ENCODE measurements around the gene CDH13. TPM values are rescaled to one million over a fixed set of nuclear protein-coding genes. Genes with fewer than 3 reads are reported as not detected.

CDH13 gene
- total and polyA plus RNA-seq, 9 of the 15 experiments (the other 6 are each of a cell fraction or from before 2014, with no cell fraction given) = 0.03 TPM; not detected in 8

DNA sequence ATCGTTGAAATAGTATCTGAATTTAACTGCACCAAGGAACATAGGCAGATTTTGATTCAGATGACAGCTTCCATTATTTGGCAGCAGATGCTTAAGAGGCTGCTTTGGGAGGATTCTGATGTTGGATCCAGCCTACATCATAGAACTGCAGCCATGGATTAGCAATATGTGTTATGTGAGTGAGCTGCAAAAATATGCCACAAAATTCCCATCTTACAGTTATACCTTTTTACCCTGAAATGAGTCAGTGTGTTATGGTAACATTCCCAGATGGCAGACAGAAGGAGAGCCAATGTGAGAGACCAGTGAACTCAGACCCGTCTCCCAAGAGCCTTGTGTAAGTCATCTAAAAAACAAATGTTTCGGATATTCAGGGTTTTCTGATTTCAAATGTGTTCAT lies 206.1 kb downstream of the CDH13 start:
- Histone ChIP-seq H3K9ac (ENCODE audit: insufficient read depth in 1 of 2, low read depth in 2 of 2, low read length in 2 of 2) (no peak overlapping the region), H3K9me3 (replicated peaks; ENCODE audit: control insufficient read depth, insufficient read depth, low read depth, low read length) (no peaks in the 10 kb centered on the region), H3K4me3 (no peak overlapping the region), H3K27ac (ENCODE audit: extremely low read depth, low read depth, low read length) (no peak overlapping the region), H3K36me3 (ENCODE audit: control insufficient read depth, insufficient read depth, low read length) (no peaks in the 10 kb centered on the region), H4K20me1 (replicated peaks; ENCODE audit: control insufficient read depth, insufficient read depth, low read length) (no peaks in the 10 kb centered on the region), H3K79me2 (ENCODE audit: control insufficient read depth, insufficient read depth, low read length) (no peaks in the 10 kb centered on the region), H2AFZ (ENCODE audit: low read depth, low read length) (no peak overlapping the region), H3K4me1 (replicated peaks in 1 of 2; ENCODE audit: control insufficient read depth in 2 of 2, insufficient read depth in 2 of 2, low read length in 2 of 2) (no peaks in the 10 kb centered on the region), H3K9me1 (ENCODE audit: control insufficient read depth, insufficient read depth, low read length) (no peaks in the 10 kb centered on the region), H3K27me3 (ENCODE audit: control insufficient read depth in 2 of 2, insufficient read depth in 2 of 2, low read length in 2 of 2) (no peaks in the 10 kb centered on the region), H3K4me2 (ENCODE audit: insufficient read depth, low read length) (no peak overlapping the region)
- ChIA-PET POLR2A (no interaction called here), CTCF (ENCODE audit: low intra/inter-chr PET ratio) (no interaction called here)
- DNase-seq (ENCODE audit: extremely low read depth in 1 of 4, low spot score in 3 of 4) (no peak), ATAC-seq (no peak), FAIRE-seq (no peak)
- no TSS peak for BruUV-seq (replicated peaks)
- in situ Hi-C loops (cut with MboI) = no loop called here
- WGBS (ENCODE audit: insufficient coverage, low coverage, missing lambda C conversion rate) = 0% methylated on average over 3 of the region's 3 CpGs
- TF ChIP-seq CREBBP (IDR thresholded peaks at IDR 0.05; ENCODE audit: low read depth, low read length) (no peak), PURB (CRISPR knock-in tag; IDR thresholded peaks at IDR 0.05; ENCODE audit: low read depth) (no peak), BDP1 (IDR thresholded peaks at IDR 0.05; ENCODE audit: insufficient read depth, insufficient read length) (no peak), HDAC6 (IDR thresholded peaks at IDR 0.05; ENCODE audit: low read depth, low read length) (no peak), SREBF2 (CRISPR knock-in tag; IDR thresholded peaks at IDR 0.05) (no peak), RAD21 (CRISPR knock-in tag; conservative IDR thresholded peaks at IDR 0.05 in 1 of 2, IDR thresholded peaks at IDR 0.05 in 1 of 2) (no peak), ZNF644 (tag; IDR thresholded peaks at IDR 0.05; ENCODE audit: low read depth) (no peak)
- TF ChIP-seq, protein P1, sequence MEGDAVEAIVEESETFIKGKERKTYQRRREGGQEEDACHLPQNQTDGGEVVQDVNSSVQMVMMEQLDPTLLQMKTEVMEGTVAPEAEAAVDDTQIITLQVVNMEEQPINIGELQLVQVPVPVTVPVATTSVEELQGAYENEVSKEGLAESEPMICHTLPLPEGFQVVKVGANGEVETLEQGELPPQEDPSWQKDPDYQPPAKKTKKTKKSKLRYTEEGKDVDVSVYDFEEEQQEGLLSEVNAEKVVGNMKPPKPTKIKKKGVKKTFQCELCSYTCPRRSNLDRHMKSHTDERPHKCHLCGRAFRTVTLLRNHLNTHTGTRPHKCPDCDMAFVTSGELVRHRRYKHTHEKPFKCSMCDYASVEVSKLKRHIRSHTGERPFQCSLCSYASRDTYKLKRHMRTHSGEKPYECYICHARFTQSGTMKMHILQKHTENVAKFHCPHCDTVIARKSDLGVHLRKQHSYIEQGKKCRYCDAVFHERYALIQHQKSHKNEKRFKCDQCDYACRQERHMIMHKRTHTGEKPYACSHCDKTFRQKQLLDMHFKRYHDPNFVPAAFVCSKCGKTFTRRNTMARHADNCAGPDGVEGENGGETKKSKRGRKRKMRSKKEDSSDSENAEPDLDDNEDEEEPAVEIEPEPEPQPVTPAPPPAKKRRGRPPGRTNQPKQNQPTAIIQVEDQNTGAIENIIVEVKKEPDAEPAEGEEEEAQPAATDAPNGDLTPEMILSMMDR (IDR thresholded peaks at IDR 0.05 in 2 of 3, conservative IDR thresholded peaks at IDR 0.05 in 1 of 3; ENCODE audit: insufficient read depth in 2 of 3, low read depth in 1 of 3, low read length in 3 of 3) = no peak
- TF ChIP-seq, protein P2, sequence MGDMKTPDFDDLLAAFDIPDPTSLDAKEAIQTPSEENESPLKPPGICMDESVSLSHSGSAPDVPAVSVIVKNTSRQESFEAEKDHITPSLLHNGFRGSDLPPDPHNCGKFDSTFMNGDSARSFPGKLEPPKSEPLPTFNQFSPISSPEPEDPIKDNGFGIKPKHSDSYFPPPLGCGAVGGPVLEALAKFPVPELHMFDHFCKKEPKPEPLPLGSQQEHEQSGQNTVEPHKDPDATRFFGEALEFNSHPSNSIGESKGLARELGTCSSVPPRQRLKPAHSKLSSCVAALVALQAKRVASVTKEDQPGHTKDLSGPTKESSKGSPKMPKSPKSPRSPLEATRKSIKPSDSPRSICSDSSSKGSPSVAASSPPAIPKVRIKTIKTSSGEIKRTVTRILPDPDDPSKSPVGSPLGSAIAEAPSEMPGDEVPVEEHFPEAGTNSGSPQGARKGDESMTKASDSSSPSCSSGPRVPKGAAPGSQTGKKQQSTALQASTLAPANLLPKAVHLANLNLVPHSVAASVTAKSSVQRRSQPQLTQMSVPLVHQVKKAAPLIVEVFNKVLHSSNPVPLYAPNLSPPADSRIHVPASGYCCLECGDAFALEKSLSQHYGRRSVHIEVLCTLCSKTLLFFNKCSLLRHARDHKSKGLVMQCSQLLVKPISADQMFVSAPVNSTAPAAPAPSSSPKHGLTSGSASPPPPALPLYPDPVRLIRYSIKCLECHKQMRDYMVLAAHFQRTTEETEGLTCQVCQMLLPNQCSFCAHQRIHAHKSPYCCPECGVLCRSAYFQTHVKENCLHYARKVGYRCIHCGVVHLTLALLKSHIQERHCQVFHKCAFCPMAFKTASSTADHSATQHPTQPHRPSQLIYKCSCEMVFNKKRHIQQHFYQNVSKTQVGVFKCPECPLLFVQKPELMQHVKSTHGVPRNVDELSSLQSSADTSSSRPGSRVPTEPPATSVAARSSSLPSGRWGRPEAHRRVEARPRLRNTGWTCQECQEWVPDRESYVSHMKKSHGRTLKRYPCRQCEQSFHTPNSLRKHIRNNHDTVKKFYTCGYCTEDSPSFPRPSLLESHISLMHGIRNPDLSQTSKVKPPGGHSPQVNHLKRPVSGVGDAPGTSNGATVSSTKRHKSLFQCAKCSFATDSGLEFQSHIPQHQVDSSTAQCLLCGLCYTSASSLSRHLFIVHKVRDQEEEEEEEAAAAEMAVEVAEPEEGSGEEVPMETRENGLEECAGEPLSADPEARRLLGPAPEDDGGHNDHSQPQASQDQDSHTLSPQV (IDR thresholded peaks at IDR 0.05) = no peak
- intact Hi-C loops (cut with micrococcal nuclease) = no loop called here

All from K562 (cell line).